Gastroesophageal sphincter (tissue), 3 donors: ENCODE data around the gene PADI4.

Source experiments
- CTCF ChIP-seq, 4 experiments: fragments of 200-600 bp in 2 of 4; fragments of 450-650 bp in 2 of 4; sonication (generic) in 1 of 4; IDR thresholded peaks; one replicate each; pipeline ENCODE4 v1.5.1; 2017 to 2019; ENCODE audit warnings: antibody characterized with exemption in 4 of 4, mild to moderate bottlenecking in 2 of 4, moderate library complexity in 2 of 4
- EP300 ChIP-seq: sonication (generic); formaldehyde crosslinking; IDR thresholded peaks from one replicate; pipeline ENCODE4 v1.6.1; 2017; ENCODE audit warnings: antibody characterized with exemption, mild to moderate bottlenecking
- POLR2A ChIP-seq, 2 donors: fragments of 450-650 bp; IDR thresholded peaks; one replicate each; pipeline ENCODE4 v1.6.1; 2017; ENCODE audit warnings: antibody characterized with exemption in 2 of 2, mild to moderate bottlenecking in 2 of 2, moderate library complexity in 1 of 2
- POLR2AphosphoS5 ChIP-seq: sonication (generic); formaldehyde crosslinking; IDR thresholded peaks from one replicate; pipeline ENCODE4 v1.6.1; 2017; ENCODE audit warnings: antibody characterized with exemption

- no peak for TF ChIP-seq POLR2A (IDR thresholded peaks at IDR 0.05)
- TF ChIP-seq CTCF (IDR thresholded peaks at IDR 0.05), result no peak
- no peak for TF ChIP-seq EP300
- TF ChIP-seq POLR2AphosphoS5, result no peak
These were observed 96.2 kb downstream of the PADI4 start for GRCh38 chr1:17404034-17404684.
